Measurements from ENCODE around the gene MBOAT1. TPM values are rescaled to one million over a fixed set of nuclear protein-coding genes. Genes with fewer than 3 reads are reported as not detected.

MBOAT1 gene
- 49.2 TPM for total RNA-seq (2013)
- polyA plus RNA-seq: 10 to 100 TPM in 1 of 3 donors, 1 to 10 TPM in 2; 6.8 to 59.1 (median 8.1) TPM
- 29.8 and 33.2 TPM in 2 replicates for polyA minus RNA-seq
- 8.8 to 69.8 (median 53.3) reads per million in 11 experiments for total RNA-seq

DNA sequence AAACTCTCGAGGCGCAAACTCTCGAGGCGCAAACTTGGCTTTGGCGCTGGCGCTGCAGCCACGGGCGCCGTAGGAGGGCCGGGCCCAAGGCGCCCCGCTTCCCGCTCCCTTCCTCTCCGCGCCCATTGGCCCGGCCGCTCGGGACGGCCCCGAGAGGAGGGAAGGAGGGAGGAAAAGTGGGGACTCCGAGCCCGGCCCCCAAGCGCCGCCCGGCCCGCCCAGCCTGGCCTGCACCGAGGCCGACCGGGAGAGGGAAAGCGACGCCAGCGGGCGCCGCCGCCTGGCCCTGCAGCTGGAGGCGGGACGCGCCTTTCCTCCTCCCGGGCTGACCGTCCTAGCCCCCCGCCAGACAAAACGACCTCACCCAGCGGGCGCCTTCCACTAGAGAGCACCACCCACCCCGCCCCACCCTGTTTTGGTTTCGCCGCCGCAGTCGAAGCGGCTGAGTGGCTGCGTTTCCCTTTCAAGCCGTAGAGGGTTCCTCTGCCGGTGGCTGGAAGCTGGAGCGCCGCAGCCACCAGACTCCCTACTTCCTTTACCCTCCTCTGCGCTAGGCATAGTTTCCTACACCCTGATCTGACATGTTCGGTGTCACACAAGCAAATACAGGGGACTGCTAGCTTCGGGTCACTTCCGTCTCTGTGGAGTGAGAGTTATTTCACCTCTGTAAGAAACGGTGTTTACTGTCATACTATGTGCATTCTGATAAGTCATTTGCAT, at the start of gene MBOAT1:
Gene MBOAT1 (minus strand): TSS at position 78 of the 720 bp plus-strand sequence. CDS start 235 bp downstream, outside the sequence.
- DNase-seq: peak; percentile 66 to 76 (median 73)
- WGBS (ENCODE audit: insufficient coverage): under 1% methylated on average over 34 of the region's 60 CpGs
- Mint-ChIP-seq H3K4me3 (peak within 1 kb of the TSS; percentile 92 to 98), H3K27ac (peak within 1 kb of the TSS; percentile 93 to 98 (median 97)), H3K9me3 (no peaks in the 10 kb centered on the region), H3K4me1 (peaks cover 61% of the 10 kb centered on the region), H3K27me3 (ENCODE audit: low read depth in 3 of 3) (no peaks in the 10 kb centered on the region), H3K36me3 (no peaks in the 10 kb centered on the region)
- H3K27me3 ChIP-seq (ENCODE audit: control insufficient read depth in 2 of 2, insufficient read depth in 2 of 2, low read length in 2 of 2): no peaks in the 10 kb centered on the region
- no peaks in the 10 kb centered on the region for H3K36me3 ChIP-seq (replicated peaks in 1 of 2; ENCODE audit: control insufficient read depth in 1 of 2, insufficient read depth in 2 of 2, low read length in 2 of 2)
- H3K4me3 ChIP-seq (replicated peaks in 1 of 3; ENCODE audit: low read depth in 2 of 3, low read length in 3 of 3): peak within 1 kb of the TSS; percentile 77 to 94 (median 92)
- peak within 1 kb of the TSS; percentile 95 for H3K4me2 ChIP-seq (replicated peaks; ENCODE audit: extremely low read depth, low read length, poor library complexity, severe bottlenecking)
- H3K27ac ChIP-seq (ENCODE audit: low read depth in 1 of 2, low read length in 2 of 2): peak within 1 kb of the TSS; percentile 88 to 89
- peak within 1 kb of the TSS; percentile 95 for H2AFZ ChIP-seq (ENCODE audit: insufficient read depth, low read depth, low read length, poor library complexity, severe bottlenecking)
- peaks cover 4% of the 10 kb centered on the region for H4K20me1 ChIP-seq (ENCODE audit: insufficient read depth, low read length)
- peaks cover 46% of the 10 kb centered on the region for H3K79me2 ChIP-seq (ENCODE audit: insufficient read depth, low read length)
- peaks cover 36 to 55% of the 10 kb centered on the region in 2 donors for H3K4me1 ChIP-seq (ENCODE audit: control insufficient read depth in 1 of 2, insufficient read depth in 2 of 2, low read length in 2 of 2)
- intact Hi-C loops (cut with micrococcal nuclease): loop anchor here in 1 of 2 donors (5.0 to 10.0 kb wide), 2 partner anchors 45 to 88 kb away; no protein-coding TSS in a partner anchor
- H3K9me3 ChIP-seq (replicated peaks in 1 of 2; ENCODE audit: control insufficient read depth in 1 of 2, insufficient read depth in 1 of 2, low read length in 2 of 2): no peaks in the 10 kb centered on the region
- H3K9ac ChIP-seq (ENCODE audit: insufficient read depth, low read length, poor library complexity, severe bottlenecking): peak within 1 kb of the TSS; percentile 84
- TF ChIP-seq, protein P1, sequence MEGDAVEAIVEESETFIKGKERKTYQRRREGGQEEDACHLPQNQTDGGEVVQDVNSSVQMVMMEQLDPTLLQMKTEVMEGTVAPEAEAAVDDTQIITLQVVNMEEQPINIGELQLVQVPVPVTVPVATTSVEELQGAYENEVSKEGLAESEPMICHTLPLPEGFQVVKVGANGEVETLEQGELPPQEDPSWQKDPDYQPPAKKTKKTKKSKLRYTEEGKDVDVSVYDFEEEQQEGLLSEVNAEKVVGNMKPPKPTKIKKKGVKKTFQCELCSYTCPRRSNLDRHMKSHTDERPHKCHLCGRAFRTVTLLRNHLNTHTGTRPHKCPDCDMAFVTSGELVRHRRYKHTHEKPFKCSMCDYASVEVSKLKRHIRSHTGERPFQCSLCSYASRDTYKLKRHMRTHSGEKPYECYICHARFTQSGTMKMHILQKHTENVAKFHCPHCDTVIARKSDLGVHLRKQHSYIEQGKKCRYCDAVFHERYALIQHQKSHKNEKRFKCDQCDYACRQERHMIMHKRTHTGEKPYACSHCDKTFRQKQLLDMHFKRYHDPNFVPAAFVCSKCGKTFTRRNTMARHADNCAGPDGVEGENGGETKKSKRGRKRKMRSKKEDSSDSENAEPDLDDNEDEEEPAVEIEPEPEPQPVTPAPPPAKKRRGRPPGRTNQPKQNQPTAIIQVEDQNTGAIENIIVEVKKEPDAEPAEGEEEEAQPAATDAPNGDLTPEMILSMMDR (IDR thresholded peaks at IDR 0.05): no peak

GRCh38 chr6:20261685-20262084, 49.4 kb upstream of the MBOAT1 start:
- no peaks in the 10 kb centered on the region for H3K36me3 ChIP-seq (replicated peaks in 1 of 2; ENCODE audit: control insufficient read depth in 1 of 2, insufficient read depth in 2 of 2, low read length in 2 of 2)
- Mint-ChIP-seq H3K36me3 (no peaks in the 10 kb centered on the region), H3K27ac (no peak overlapping the region), H3K4me1 (peaks cover 8% of the 10 kb centered on the region), H3K9me3 (peaks cover 0 to 18% (median 3%) of the 10 kb centered on the region in 7 donors), H3K4me3 (no peak overlapping the region), H3K27me3 (ENCODE audit: low read depth in 3 of 3) (no peaks in the 10 kb centered on the region)
- peaks cover 6 to 11% of the 10 kb centered on the region in 2 donors for H3K4me1 ChIP-seq (ENCODE audit: control insufficient read depth in 1 of 2, insufficient read depth in 2 of 2, low read length in 2 of 2)
- H4K20me1 ChIP-seq (ENCODE audit: insufficient read depth, low read length): no peaks in the 10 kb centered on the region
- no peaks in the 10 kb centered on the region for H3K27me3 ChIP-seq (ENCODE audit: control insufficient read depth in 2 of 2, insufficient read depth in 2 of 2, low read length in 2 of 2)
- no peak overlapping the region for H3K9ac ChIP-seq (ENCODE audit: insufficient read depth, low read length, poor library complexity, severe bottlenecking)
- DNase-seq: no peak
- peaks cover 0 to 12% of the 10 kb centered on the region in 2 donors for H3K9me3 ChIP-seq (replicated peaks in 1 of 2; ENCODE audit: control insufficient read depth in 1 of 2, insufficient read depth in 1 of 2, low read length in 2 of 2)
- WGBS (ENCODE audit: insufficient coverage): no CpG with 5 or more reads among the region's 2 CpGs
- no peak overlapping the region for H3K27ac ChIP-seq (ENCODE audit: low read depth in 1 of 2, low read length in 2 of 2)
- no peak overlapping the region for H3K4me3 ChIP-seq (replicated peaks in 1 of 3; ENCODE audit: low read depth in 2 of 3, low read length in 3 of 3)
- no peak overlapping the region for H3K4me2 ChIP-seq (replicated peaks; ENCODE audit: extremely low read depth, low read length, poor library complexity, severe bottlenecking)
- no peaks in the 10 kb centered on the region for H3K79me2 ChIP-seq (ENCODE audit: insufficient read depth, low read length)
- intact Hi-C loops (cut with micrococcal nuclease): no loop called here
- TF ChIP-seq, protein P1 (IDR thresholded peaks at IDR 0.05): no peak
- no peak overlapping the region for H2AFZ ChIP-seq (ENCODE audit: insufficient read depth, low read depth, low read length, poor library complexity, severe bottlenecking)
